ENCODE measurements around the gene SKI.
A peak's percentile ranks its signal among the peaks of the same experiment; 100 is the strongest.

Gene SKI

DNA sequence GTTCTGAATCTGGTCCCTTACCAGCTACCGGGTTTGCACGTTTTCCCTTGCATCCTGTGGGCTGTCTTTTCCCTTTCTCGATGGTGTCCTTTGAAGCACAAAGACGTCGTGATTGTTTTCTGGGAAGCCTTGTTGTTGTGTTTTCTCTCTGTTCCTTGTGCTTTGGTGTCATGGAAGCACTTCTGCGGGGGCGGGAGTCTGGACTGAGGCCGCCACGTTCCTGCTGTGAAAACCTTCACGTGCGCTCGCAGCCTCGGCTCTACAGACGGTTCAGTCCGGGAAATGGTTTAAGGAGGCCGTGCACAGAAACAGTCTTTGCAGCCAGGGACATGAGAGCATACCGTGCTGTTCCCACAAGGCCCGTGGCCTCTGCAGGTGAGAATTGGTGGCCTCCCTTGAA is 68.5 kb downstream of the SKI start:
- TF ChIP-seq, protein P1, sequence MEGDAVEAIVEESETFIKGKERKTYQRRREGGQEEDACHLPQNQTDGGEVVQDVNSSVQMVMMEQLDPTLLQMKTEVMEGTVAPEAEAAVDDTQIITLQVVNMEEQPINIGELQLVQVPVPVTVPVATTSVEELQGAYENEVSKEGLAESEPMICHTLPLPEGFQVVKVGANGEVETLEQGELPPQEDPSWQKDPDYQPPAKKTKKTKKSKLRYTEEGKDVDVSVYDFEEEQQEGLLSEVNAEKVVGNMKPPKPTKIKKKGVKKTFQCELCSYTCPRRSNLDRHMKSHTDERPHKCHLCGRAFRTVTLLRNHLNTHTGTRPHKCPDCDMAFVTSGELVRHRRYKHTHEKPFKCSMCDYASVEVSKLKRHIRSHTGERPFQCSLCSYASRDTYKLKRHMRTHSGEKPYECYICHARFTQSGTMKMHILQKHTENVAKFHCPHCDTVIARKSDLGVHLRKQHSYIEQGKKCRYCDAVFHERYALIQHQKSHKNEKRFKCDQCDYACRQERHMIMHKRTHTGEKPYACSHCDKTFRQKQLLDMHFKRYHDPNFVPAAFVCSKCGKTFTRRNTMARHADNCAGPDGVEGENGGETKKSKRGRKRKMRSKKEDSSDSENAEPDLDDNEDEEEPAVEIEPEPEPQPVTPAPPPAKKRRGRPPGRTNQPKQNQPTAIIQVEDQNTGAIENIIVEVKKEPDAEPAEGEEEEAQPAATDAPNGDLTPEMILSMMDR (IDR thresholded peaks at IDR 0.05; ENCODE audit: low read depth, low read length, missing control alignments) = no peak
- no peak overlapping the region for H3K4me3 ChIP-seq (ENCODE audit: low read depth, low read length)
- no peak for DNase-seq (ENCODE audit: low read depth)

DNA sequence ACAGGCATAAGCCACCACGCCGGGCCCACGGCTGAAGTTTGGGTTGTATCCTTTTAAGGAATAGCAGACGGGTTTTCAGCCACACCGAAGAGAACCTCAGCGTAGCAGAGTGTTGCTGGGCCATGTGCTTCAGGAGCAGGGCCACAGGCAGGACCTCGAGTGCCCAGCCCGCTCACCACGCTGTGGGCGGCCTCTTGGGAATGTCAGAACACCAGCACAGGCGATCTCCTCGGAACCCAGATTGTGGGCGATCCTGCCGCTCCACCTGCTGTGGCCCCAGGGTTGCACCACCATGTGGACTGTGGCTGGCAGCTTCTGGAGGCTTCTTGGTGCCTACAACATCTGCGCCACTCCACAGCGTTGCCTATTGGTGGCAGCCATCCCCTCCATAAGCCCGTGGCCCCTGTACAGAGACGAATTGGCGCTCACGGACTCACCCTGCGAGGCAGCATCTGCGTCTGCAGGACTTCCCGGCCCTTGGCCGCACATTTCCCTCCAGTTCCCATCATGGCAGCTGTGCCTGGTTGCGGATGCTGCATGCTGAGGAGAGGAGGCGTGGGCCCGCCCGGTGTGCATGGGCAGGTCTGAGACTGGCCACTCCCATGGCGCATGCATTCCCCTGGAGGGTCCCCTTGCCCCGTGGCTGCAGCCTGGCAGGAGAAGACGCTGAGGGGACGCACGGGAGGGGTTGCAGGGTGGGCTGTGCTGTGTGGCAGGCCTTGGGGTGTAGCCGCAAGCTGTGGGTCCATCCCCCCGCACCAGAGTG is 69.3 kb downstream of the SKI start:
- TF ChIP-seq, protein P1 (IDR thresholded peaks at IDR 0.05; ENCODE audit: low read depth, low read length, missing control alignments) = no peak
- DNase-seq (ENCODE audit: low read depth) = no peak
- no peak overlapping the region for H3K4me3 ChIP-seq (ENCODE audit: low read depth, low read length)

GRCh38 chr1:2298685-2299084 is 70.6 kb downstream of the SKI start:
- H3K4me3 ChIP-seq (ENCODE audit: low read depth, low read length) = no peak overlapping the region
- TF ChIP-seq, protein P1 (IDR thresholded peaks at IDR 0.05; ENCODE audit: low read depth, low read length, missing control alignments) = no peak
- DNase-seq (ENCODE audit: low read depth) = no peak

GRCh38 chr1:2299131-2299627 is 71.1 kb downstream of the SKI start:
- TF ChIP-seq, protein P1 (IDR thresholded peaks at IDR 0.05; ENCODE audit: low read depth, low read length, missing control alignments) = no peak
- no peak for DNase-seq (ENCODE audit: low read depth)
- H3K4me3 ChIP-seq (ENCODE audit: low read depth, low read length) = no peak overlapping the region

- H3K4me3 ChIP-seq (ENCODE audit: low read depth, low read length) = peak overlapping the region; percentile 47
- peak; percentile 84 for DNase-seq (ENCODE audit: low read depth)
- TF ChIP-seq, protein P1 (IDR thresholded peaks at IDR 0.05; ENCODE audit: low read depth, low read length, missing control alignments) = no peak
Measured at GRCh38 chr1:2300004-2300771, 72.1 kb downstream of the SKI start.

GRCh38 chr1:2300851-2301606 is 72.9 kb downstream of the SKI start:
- TF ChIP-seq, protein P1 (IDR thresholded peaks at IDR 0.05; ENCODE audit: low read depth, low read length, missing control alignments) = no peak
- peak; percentile 68 for DNase-seq (ENCODE audit: low read depth)
- peak overlapping the region; percentile 47 for H3K4me3 ChIP-seq (ENCODE audit: low read depth, low read length)
